HG03139 (cell line): Measurements from ENCODE around the gene PRR22.
"Not testable (repeated sequence)": the region's sequence is repeated elsewhere in the genome, so short reads cannot be mapped to it uniquely, and the experiment has no call there.

ENCODE experiments used
- ATAC-seq: cut with Tn5 transposase; IDR thresholded peaks from one replicate; pipeline ENCODE4 v1.9.1; 2021; ENCODE audit not compliant: unreplicated experiment

The PRR22 gene

GRCh38 chr19:5753743-5754142 is 30.8 kb downstream of the PRR22 start:
- ATAC-seq = no peak

GRCh38 chr19:5751709-5752108 is 32.8 kb downstream of the PRR22 start:
- no peak for ATAC-seq

DNA sequence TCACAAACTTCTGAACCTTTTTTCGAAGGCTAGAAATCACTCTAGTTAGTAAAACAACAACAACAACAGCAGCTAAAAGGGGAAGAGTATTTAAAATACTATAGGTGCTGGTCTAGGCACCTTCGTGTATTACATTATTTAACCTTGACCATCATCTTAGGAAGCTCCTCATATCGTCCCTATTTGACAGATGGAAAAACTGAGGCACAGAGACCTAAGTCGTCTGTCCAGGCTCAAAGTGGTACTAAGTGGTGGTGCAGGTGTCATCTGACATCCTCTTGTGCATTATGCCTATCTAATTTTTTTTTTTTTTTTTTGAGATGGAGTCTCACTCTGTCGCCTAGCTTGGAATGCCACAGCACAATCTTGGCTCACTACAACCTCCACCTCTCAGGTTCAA is 35.0 kb downstream of the PRR22 start:
- ATAC-seq = no peak

DNA sequence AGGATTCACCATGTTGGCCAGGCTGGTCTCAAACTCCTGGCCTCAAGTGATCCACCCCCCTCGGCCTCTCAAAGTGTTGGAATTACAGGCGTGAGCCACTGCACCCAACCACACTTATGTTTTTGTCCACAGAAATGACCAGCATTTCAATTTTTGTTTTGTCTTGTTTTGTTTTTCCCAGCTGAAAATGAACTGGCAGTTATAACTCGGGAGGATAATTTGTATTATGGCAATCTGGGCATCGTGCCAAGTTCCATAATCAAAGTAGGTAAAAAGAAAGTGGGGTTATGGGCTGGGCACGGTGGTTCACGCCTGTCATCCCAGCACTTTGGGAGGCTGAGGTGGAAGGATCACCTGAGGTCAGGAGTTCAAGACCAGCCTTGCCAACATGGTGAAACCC is 35.6 kb downstream of the PRR22 start:
- ATAC-seq = not testable (repeated sequence)

DNA sequence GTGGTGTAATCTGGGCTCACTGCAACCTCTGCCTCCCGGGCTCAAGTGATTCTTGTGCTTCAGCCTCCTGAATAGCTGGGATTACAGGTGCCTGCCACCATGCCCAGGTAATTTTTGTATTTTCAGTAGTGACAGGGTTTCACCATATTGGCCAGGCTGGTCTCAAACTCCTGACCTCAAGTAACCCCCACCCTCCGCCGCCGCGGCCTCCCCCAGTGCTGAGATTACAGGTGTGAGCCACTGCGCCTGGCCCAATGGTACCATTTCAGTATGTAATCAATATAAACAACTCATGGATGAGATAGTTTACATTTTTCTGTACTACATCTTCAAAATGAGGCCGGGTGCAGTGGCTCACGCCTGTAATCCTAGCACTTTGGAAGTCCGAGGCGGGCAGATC is 39.5 kb downstream of the PRR22 start:
- not testable (repeated sequence) for ATAC-seq

- ATAC-seq = no peak
Measured at GRCh38 chr19:5743630-5744029, 40.9 kb downstream of the PRR22 start.

DNA sequence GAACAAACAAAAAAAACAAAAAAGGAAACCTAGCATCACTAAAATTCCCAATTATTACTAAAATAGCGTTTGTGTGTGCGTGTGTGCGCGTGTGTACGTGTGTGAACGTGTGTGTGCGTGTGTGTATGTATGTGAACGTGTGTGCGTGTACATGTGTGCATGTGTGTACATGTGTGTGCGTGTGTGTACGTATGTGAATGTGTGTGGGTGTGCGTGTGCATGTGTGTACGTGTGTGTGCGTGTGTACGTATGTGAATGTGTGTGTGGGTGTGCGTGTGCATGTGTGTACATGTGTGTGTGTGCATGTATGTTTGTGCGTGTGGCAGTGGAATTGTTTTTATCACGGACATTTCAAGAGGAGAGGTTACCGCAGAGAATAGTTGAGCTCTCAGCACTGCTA is 42.5 kb downstream of the PRR22 start:
- no peak for ATAC-seq

DNA sequence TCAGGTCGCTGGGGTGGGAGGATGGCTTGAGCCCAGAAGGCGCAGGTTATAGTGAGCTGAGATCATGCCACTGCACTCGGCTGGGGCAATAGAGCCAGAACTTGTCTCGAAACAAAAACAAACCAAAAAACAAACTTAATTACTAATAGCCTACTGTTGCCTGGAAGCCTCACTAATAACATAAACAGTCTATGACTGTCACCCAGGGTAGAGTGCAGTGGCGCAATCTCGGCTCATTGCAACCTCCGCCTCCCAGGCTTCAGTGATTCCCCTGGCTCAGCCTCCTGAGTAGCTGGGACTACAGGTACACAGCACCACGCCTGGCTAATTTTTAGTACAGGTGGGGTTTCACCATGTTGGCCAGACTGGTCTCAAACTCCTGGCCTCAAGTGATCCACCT is 46.1 kb downstream of the PRR22 start:
- ATAC-seq = no peak

DNA sequence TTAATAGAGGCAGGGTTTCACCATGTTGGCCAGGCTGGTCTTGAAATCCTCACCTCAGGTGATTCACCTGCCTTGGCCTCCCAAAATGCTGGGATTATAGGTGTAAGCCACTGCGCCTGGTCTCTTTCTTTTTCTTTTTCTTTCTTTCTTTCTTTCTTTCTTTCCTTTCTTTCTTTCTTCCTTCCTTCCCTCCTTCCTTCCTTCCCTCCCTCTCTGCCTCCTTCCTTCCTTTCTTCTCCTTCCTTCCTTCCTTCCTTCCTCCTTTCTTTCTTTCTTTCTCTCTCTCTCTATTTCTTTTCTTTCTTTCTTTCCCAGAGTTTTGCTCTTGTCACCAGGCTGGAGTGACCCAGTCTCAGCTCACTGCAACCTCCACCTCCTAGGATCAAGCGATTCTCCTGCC is 51.4 kb downstream of the PRR22 start:
- not testable (repeated sequence) for ATAC-seq
